A549 (cell line): ENCODE measurements around the gene NTRK1. TPM values are rescaled to one million over a fixed set of nuclear protein-coding genes. Genes with fewer than 3 reads are reported as not detected.

Experiments used
- ATAC-seq, 2 experiments: fragments of 200-7000 bp in 1 of 2; fragments of >200 bp in 1 of 2; cut with Nextera tagmentation in 1 of 2; cut with Tn5 transposase in 1 of 2; 3 replicates each; pipeline versions ENCODE4 v1.8.0 to v1.9.1; 2018 to 2020; ENCODE audit warnings: mild to moderate bottlenecking in 1 of 2, moderate library complexity in 1 of 2
- CTCF ChIA-PET: fragments of 300-600 bp; sonication (Branson Sonifier 250); formaldehyde crosslinking; extraction: SDS; loops from one replicate; lab custom pipeline; 2021; ENCODE audit warnings: antibody characterized with exemption, inconsistent platforms; lab: Yijun Ruan, JAX
- POLR2A ChIA-PET: fragments of 350-600 bp; formaldehyde crosslinking; extraction: SDS; loops from one replicate; lab custom pipeline; 2021; ENCODE audit warnings: antibody characterized with exemption, inconsistent platforms; lab: Yijun Ruan, JAX
- DNase-seq, 2 experiments: peaks; one replicate each; pipeline versions ENCODE4 v3.0.0 to v3.0.0-alpha.2; 2011 to 2016; ENCODE audit warnings: low read depth in 1 of 2, low spot score in 1 of 2
- FAIRE-seq: peaks from 2 replicates; lab custom pipeline; 2011; peaks lifted over from hg19 to GRCh38; lab: Jason Lieb, UNC
- H3K27ac ChIP-seq, 2 experiments: fragments of >200 bp; sonication (Bioruptor Twin); formaldehyde crosslinking; 3 replicates each; pipeline ENCODE4 v1.5.1; 2016 to 2017
- H3K4me1 ChIP-seq: fragments of >200 bp; sonication (Bioruptor Twin); formaldehyde crosslinking; 3 replicates; pipeline ENCODE4 v1.6.1; 2016
- H3K4me2 ChIP-seq: fragments of >200 bp; sonication (Bioruptor Twin); formaldehyde crosslinking; 3 replicates; pipeline ENCODE4 v1.6.1; 2016
- H3K4me3 ChIP-seq: fragments of >200 bp; sonication (Bioruptor Twin); formaldehyde crosslinking; 3 replicates; pipeline ENCODE4 v1.5.1; 2016
- H3K9me3 ChIP-seq: fragments of >200 bp; sonication (Bioruptor Twin); formaldehyde crosslinking; 3 replicates; pipeline ENCODE4 v1.6.1; 2016
- BCL3 ChIP-seq: fragments of >200 bp; sonication (Bioruptor Twin); formaldehyde crosslinking; IDR thresholded peaks from 3 replicates; pipeline ENCODE4 v1.6.1; 2016
- BHLHE40 ChIP-seq: IDR thresholded peaks from 2 replicates; pipeline ENCODE4 v1.6.1; 2012; ENCODE audit warnings: low read depth, low read length, inconsistent platforms
- CBX8 ChIP-seq: fragments of 200-600 bp; sonication (generic); IDR thresholded peaks from 2 replicates; pipeline ENCODE4 v1.6.1; 2016
- CHD2 ChIP-seq: fragments of 150-350 bp; IDR thresholded peaks from 2 replicates; pipeline ENCODE4 v1.6.1; 2014; ENCODE audit warnings: low read length; ENCODE audit not compliant: partially characterized antibody
- CTCF ChIP-seq: fragments of >200 bp; sonication (Bioruptor Twin); formaldehyde crosslinking; IDR thresholded peaks from 3 replicates; pipeline ENCODE4 v1.5.1; 2016
- E2F6 ChIP-seq: IDR thresholded peaks from 2 replicates; pipeline ENCODE4 v1.6.1; 2012; ENCODE audit warnings: low read depth, borderline replicate concordance
- FOSB ChIP-seq: fragments of 250-450 bp; sonication (Bioruptor Pico); IDR thresholded peaks from 2 replicates; pipeline ENCODE4 v1.5.0; 2020; ENCODE audit warnings: mild to moderate bottlenecking, moderate library complexity
- HDAC2 ChIP-seq: fragments of 200-600 bp; sonication (generic); IDR thresholded peaks from 2 replicates; pipeline ENCODE4 v1.6.1; 2016
- HEYL ChIP-seq: fragments of 250-450 bp; sonication (Bioruptor Pico); IDR thresholded peaks from 2 replicates; pipeline ENCODE4 v1.8.0; 2021; ENCODE audit warnings: mild to moderate bottlenecking, moderate library complexity
- HOXB5 ChIP-seq: fragments of 250-450 bp; sonication (Bioruptor Pico); IDR thresholded peaks from 2 replicates; pipeline ENCODE4 v1.5.0; 2020; ENCODE audit warnings: mild to moderate bottlenecking, moderate library complexity
- JUN ChIP-seq, 2 experiments: fragments of >200 bp; sonication (Bioruptor Twin); formaldehyde crosslinking; IDR thresholded peaks; 2 replicates in 1 of 2; 3 replicates in 1 of 2; pipeline ENCODE4 v1.6.1; 2016 to 2017
- MAFK ChIP-seq: fragments of 450-650 bp; IDR thresholded peaks from 2 replicates; pipeline ENCODE4 v1.6.1; 2014; ENCODE audit not compliant: partially characterized antibody
- MAX ChIP-seq: IDR thresholded peaks from 2 replicates; pipeline ENCODE4 v1.6.1; 2012
- MAZ ChIP-seq: fragments of 150-350 bp; IDR thresholded peaks from 2 replicates; pipeline ENCODE4 v1.6.1; 2014; ENCODE audit warnings: antibody characterized with exemption, low read depth, low read length, borderline replicate concordance
- MYC ChIP-seq: IDR thresholded peaks from 2 replicates; pipeline ENCODE4 v1.6.1; 2012; ENCODE audit warnings: mild to moderate bottlenecking, inconsistent platforms, low read length, improper control_type of control experiment, borderline replicate concordance
- NFE2L2 ChIP-seq: fragments of 150-350 bp; conservative IDR thresholded peaks from 2 replicates; pipeline ENCODE4 v1.6.1; 2014; ENCODE audit warnings: low read length
- NPAS2 ChIP-seq: fragments of 250-450 bp; sonication (Bioruptor Pico); IDR thresholded peaks from 2 replicates; pipeline ENCODE4 v1.8.0; 2022; ENCODE audit warnings: mild to moderate bottlenecking, moderate library complexity, borderline replicate concordance
- NR3C1 ChIP-seq: fragments of >200 bp; sonication (Bioruptor Twin); formaldehyde crosslinking; IDR thresholded peaks from 3 replicates; pipeline ENCODE4 v1.6.1; 2017
- RAD21 ChIP-seq, 2 experiments: fragments of >200 bp in 1 of 2; sonication (Bioruptor Twin) in 1 of 2; formaldehyde crosslinking in 1 of 2; IDR thresholded peaks in 1 of 2; conservative IDR thresholded peaks in 1 of 2; 2 replicates in 1 of 2; 3 replicates in 1 of 2; pipeline ENCODE4 v1.6.1; 2012 to 2018; ENCODE audit warnings: inconsistent platforms in 1 of 2
- RARB ChIP-seq: fragments of 250-450 bp; sonication (Bioruptor Pico); IDR thresholded peaks from 2 replicates; pipeline ENCODE4 v1.8.0; 2021; ENCODE audit warnings: mild to moderate bottlenecking, moderate library complexity
- RCOR1 ChIP-seq: fragments of 150-350 bp; IDR thresholded peaks from 2 replicates; pipeline ENCODE4 v1.6.1; 2014; ENCODE audit warnings: antibody characterized with exemption, low read length, low read depth
- REST ChIP-seq: fragments of 200-600 bp; sonication (generic); IDR thresholded peaks from 2 replicates; pipeline ENCODE4 v1.6.1; 2016; ENCODE audit warnings: antibody characterized with exemption, mild to moderate bottlenecking, moderate library complexity
- RNF2 ChIP-seq: fragments of 200-600 bp; sonication (generic); IDR thresholded peaks from 2 replicates; pipeline ENCODE4 v1.6.1; 2016; ENCODE audit warnings: low read depth, mild to moderate bottlenecking, antibody characterized with exemption, moderate library complexity, borderline replicate concordance
- SMC3 ChIP-seq: fragments of >200 bp; sonication (Bioruptor Twin); formaldehyde crosslinking; IDR thresholded peaks from 3 replicates; pipeline ENCODE4 v1.6.1; 2018; ENCODE audit warnings: inconsistent platforms
- TFCP2L1 ChIP-seq: fragments of 250-450 bp; sonication (Bioruptor Pico); IDR thresholded peaks from 2 replicates; pipeline ENCODE4 v1.5.0; 2021; ENCODE audit warnings: mild to moderate bottlenecking
- TP53 ChIP-seq: fragments of 250-450 bp; sonication (Bioruptor Pico); IDR thresholded peaks from 2 replicates; pipeline ENCODE4 v1.5.0; 2021; ENCODE audit warnings: mild to moderate bottlenecking, moderate library complexity
- ZNF302 ChIP-seq: fragments of 250-450 bp; sonication (Bioruptor Pico); IDR thresholded peaks from 2 replicates; pipeline ENCODE4 v1.9.0; 2021; ENCODE audit warnings: inconsistent platforms, mild to moderate bottlenecking, moderate library complexity
- WGBS: methylation state at CpG from one replicate; pipeline ENCODE4 v1.1.6; 2017; ENCODE audit errors: missing lambda C conversion rate; 5-methylcytosine and 5-hydroxymethylcytosine counted together
- polyA plus RNA-seq, 4 experiments: library from polyadenylated mRNA; depleted of rRNA in 3 of 4; stranded (reverse); fragments of >200 nt; fragmentation: RNase III in 1 of 4; extraction: RNeasy Plus Mini Kit Qiagen cat#74134 plus additional on column Dnase treatment in 1 of 4; gene quantifications; 2 replicates in 3 of 4; 3 replicates in 1 of 4; pipeline ENCODE4 v1.2.3, GENCODE V29; 2011 to 2017
- TF ChIP-seq, protein P1 (sequence below): fragments of 250-450 bp; sonication (Bioruptor Pico); IDR thresholded peaks from 2 replicates; pipeline ENCODE4 v1.5.0; 2020; ENCODE audit warnings: low read depth, mild to moderate bottlenecking, moderate library complexity
- TF ChIP-seq, protein P2 (sequence below): fragments of >200 bp; sonication (Bioruptor Twin); formaldehyde crosslinking; IDR thresholded peaks from 2 replicates; pipeline ENCODE4 v1.6.1; 2016
- TF ChIP-seq, protein P3 (sequence below): fragments of 450-650 bp; IDR thresholded peaks from 2 replicates; pipeline ENCODE4 v1.6.1; 2014; ENCODE audit warnings: antibody characterized with exemption

NTRK1 gene
- polyA plus RNA-seq, 2 of the 4 experiments (the other 2 are of a cell fraction) = 0.05 to 0.18 TPM

- H3K4me2 ChIP-seq = peak overlapping the region; percentile 88
- peaks cover 7% of the 10 kb centered on the region; the same call in 1 of the 3 replicates for H3K4me1 ChIP-seq
- H3K9me3 ChIP-seq = no peaks in the 10 kb centered on the region
- H3K4me3 ChIP-seq = peak overlapping the region; percentile 46
- ChIA-PET CTCF (interaction anchor here (0.7 to 11.4 kb wide), 66 partner anchors 8 to 313 kb away, joined by 3 to 341 read pairs (median 5); partner anchors contain the start of genes CRABP2, INSRR, NTRK1 and PEAR1), POLR2A (interaction anchor here (0.6 to 1.1 kb wide), 5 partner anchors 31 to 199 kb away, joined by 3 to 9 read pairs (median 3); partner anchors contain the start of genes ISG20L2 and METTL25B)
- DNase-seq (peak; percentile 84 to 87), ATAC-seq (peak; percentile 85 to 94), FAIRE-seq (no peak)
- peak overlapping the region; percentile 61 to 82; a peak in 5 of 6 replicates for H3K27ac ChIP-seq
- 30% methylated on average over 49 of the region's 64 CpGs for WGBS
- TF ChIP-seq FOSB (CRISPR knock-in tag) (no peak), CBX8 (no peak), MAZ (0 out of 2 replicates have a peak, but pooled peaks have one; percentile 55), MAFK (no peak), HDAC2 (no peak), JUN (IDR thresholded peaks at IDR 0.05) (no peak), SMC3 (peak; percentile 74), RNF2 (no peak), NFE2L2 (no peak), RARB (CRISPR knock-in tag) (no peak), HEYL (no peak), CTCF (peak; percentile 82), REST (no peak), MAX (peak; percentile 39; the same call in 1 of the 2 replicates), NR3C1 (no peak), TP53 (no peak), RCOR1 (no peak), BHLHE40 (no peak), NPAS2 (CRISPR knock-in tag) (no peak), TFCP2L1 (CRISPR knock-in tag) (no peak), HOXB5 (no peak), E2F6 (0 out of 2 replicates have a peak, but pooled peaks have one; percentile 40), MYC (no peak), ZNF302 (CRISPR knock-in tag) (no peak), RAD21 (conservative IDR thresholded peaks at IDR 0.05 in 1 of 2, IDR thresholded peaks at IDR 0.05 in 1 of 2) (peak; percentile 90 to 92), BCL3 (no peak), CHD2 (no peak)
- TF ChIP-seq, protein P1, sequence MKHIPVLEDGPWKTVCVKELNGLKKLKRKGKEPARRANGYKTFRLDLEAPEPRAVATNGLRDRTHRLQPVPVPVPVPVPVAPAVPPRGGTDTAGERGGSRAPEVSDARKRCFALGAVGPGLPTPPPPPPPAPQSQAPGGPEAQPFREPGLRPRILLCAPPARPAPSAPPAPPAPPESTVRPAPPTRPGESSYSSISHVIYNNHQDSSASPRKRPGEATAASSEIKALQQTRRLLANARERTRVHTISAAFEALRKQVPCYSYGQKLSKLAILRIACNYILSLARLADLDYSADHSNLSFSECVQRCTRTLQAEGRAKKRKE = no peak
- TF ChIP-seq, protein P2, sequence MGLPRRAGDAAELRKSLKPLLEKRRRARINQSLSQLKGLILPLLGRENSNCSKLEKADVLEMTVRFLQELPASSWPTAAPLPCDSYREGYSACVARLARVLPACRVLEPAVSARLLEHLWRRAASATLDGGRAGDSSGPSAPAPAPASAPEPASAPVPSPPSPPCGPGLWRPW = no peak
- TF ChIP-seq, protein P3, sequence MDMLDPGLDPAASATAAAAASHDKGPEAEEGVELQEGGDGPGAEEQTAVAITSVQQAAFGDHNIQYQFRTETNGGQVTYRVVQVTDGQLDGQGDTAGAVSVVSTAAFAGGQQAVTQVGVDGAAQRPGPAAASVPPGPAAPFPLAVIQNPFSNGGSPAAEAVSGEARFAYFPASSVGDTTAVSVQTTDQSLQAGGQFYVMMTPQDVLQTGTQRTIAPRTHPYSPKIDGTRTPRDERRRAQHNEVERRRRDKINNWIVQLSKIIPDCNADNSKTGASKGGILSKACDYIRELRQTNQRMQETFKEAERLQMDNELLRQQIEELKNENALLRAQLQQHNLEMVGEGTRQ = no peak
Measured at GRCh38 chr1:156927215-156928042, 66.8 kb downstream of the NTRK1 start.
